ENCODE measurements around the gene RNF40. TPM values are rescaled to one million over a fixed set of nuclear protein-coding genes. Genes with fewer than 3 reads are reported as not detected.

RNF40 gene
- total and polyA plus RNA-seq, 4 donors, result 54.1 to 103 (median 79.0) TPM

GRCh38 chr16:30738984-30739951 lies 22.9 kb upstream of the RNF40 start:
- ATAC-seq (ENCODE audit: insufficient read depth, low FRiP score) (no peak), DNase-seq (no peak)
- H3K4me3 ChIP-seq, result no peak overlapping the region
- TF ChIP-seq, protein P1, sequence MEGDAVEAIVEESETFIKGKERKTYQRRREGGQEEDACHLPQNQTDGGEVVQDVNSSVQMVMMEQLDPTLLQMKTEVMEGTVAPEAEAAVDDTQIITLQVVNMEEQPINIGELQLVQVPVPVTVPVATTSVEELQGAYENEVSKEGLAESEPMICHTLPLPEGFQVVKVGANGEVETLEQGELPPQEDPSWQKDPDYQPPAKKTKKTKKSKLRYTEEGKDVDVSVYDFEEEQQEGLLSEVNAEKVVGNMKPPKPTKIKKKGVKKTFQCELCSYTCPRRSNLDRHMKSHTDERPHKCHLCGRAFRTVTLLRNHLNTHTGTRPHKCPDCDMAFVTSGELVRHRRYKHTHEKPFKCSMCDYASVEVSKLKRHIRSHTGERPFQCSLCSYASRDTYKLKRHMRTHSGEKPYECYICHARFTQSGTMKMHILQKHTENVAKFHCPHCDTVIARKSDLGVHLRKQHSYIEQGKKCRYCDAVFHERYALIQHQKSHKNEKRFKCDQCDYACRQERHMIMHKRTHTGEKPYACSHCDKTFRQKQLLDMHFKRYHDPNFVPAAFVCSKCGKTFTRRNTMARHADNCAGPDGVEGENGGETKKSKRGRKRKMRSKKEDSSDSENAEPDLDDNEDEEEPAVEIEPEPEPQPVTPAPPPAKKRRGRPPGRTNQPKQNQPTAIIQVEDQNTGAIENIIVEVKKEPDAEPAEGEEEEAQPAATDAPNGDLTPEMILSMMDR (IDR thresholded peaks at IDR 0.05; ENCODE audit: control extremely low read depth, extremely low read depth), result no peak
- no peaks in the 10 kb centered on the region for H3K27me3 ChIP-seq (ENCODE audit: control insufficient read depth in 3 of 3, insufficient read depth in 3 of 3, low read length in 2 of 3)
- H3K9ac ChIP-seq (ENCODE audit: insufficient read depth in 1 of 2, low read length in 2 of 2), result no peak overlapping the region
- H3K4me1 ChIP-seq (ENCODE audit: control insufficient read depth in 5 of 5, insufficient read depth in 5 of 5, low read length in 5 of 5), result peaks cover 0 to 9% (median 3%) of the 10 kb centered on the region in 5 donors
- peak overlapping the region in 1 of 2 donors; percentile 62 for H3K27ac ChIP-seq (ENCODE audit: low read depth in 1 of 2, low read length in 1 of 2)
- H3K9me3 ChIP-seq (ENCODE audit: control insufficient read depth in 4 of 4, insufficient read depth in 3 of 4, low read length in 3 of 4), result no peaks in the 10 kb centered on the region
- peaks cover 37 to 60% (median 42%) of the 10 kb centered on the region in 4 donors for H3K36me3 ChIP-seq (ENCODE audit: control insufficient read depth in 4 of 4, insufficient read depth in 4 of 4, low read length in 4 of 4)
- 90 to 91% methylated on average over 37 of the region's 37 CpGs for WGBS, 2 donors

- DNase-seq, result peak; percentile 75 to 86 (median 84)
- Histone ChIP-seq H3K9ac (ENCODE audit: insufficient read depth in 1 of 2, low read length in 2 of 2) (peak overlapping the region in 1 of 2 donors; percentile 23), H3K36me3 (ENCODE audit: control insufficient read depth in 4 of 4, insufficient read depth in 4 of 4, low read length in 4 of 4) (peaks cover 33 to 55% (median 39%) of the 10 kb centered on the region in 4 donors), H3K9me3 (ENCODE audit: control insufficient read depth in 4 of 4, insufficient read depth in 3 of 4, low read length in 3 of 4) (no peaks in the 10 kb centered on the region), H3K27ac (ENCODE audit: low read depth in 1 of 2, low read length in 1 of 2) (peak overlapping the region; percentile 68 to 75), H3K27me3 (ENCODE audit: control insufficient read depth in 3 of 3, insufficient read depth in 3 of 3, low read length in 2 of 3) (no peaks in the 10 kb centered on the region), H3K4me3 (no peak overlapping the region), H3K4me1 (ENCODE audit: control insufficient read depth in 5 of 5, insufficient read depth in 5 of 5, low read length in 5 of 5) (peaks cover 0 to 9% (median 3%) of the 10 kb centered on the region in 5 donors)
- TF ChIP-seq, protein P1 (IDR thresholded peaks at IDR 0.05; ENCODE audit: control extremely low read depth, extremely low read depth), result no peak
- peak; percentile 76 for ATAC-seq (ENCODE audit: insufficient read depth, low FRiP score)
- 54 to 70% methylated on average over 8 of the region's 8 CpGs for WGBS, 2 donors
Measured at GRCh38 chr16:30740364-30741251, 21.5 kb upstream of the RNF40 start.

DNA sequence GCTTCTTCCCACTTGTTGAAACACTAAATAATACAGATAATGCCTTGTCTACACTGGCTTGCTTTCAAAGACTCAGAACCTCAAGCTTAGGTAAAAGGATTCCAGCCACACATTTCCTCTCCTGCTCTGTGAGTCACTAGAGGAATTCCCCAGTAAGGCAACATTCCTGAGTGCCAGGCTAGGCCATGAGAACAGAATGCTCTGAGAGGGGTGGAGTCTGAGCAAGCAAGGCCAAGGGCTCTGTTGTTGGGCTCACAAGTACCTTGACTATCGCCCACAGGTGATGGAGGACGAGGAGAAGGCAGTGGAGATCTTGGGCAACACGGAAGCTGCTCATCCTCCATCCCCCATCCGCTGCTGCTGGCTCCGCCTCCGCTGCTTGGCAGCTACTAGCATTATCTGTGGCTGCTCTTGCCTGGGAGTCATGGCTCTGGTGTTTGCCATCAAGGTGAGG lies 20.6 kb upstream of the RNF40 start:
- TF ChIP-seq, protein P1 (IDR thresholded peaks at IDR 0.05; ENCODE audit: control extremely low read depth, extremely low read depth), result no peak
- Histone ChIP-seq H3K27ac (ENCODE audit: low read depth in 1 of 2, low read length in 1 of 2) (peak overlapping the region; percentile 14 to 68), H3K9me3 (ENCODE audit: control insufficient read depth in 4 of 4, insufficient read depth in 3 of 4, low read length in 3 of 4) (no peaks in the 10 kb centered on the region), H3K4me3 (no peak overlapping the region), H3K4me1 (ENCODE audit: control insufficient read depth in 5 of 5, insufficient read depth in 5 of 5, low read length in 5 of 5) (peaks cover 0 to 9% (median 3%) of the 10 kb centered on the region in 5 donors), H3K36me3 (ENCODE audit: control insufficient read depth in 4 of 4, insufficient read depth in 4 of 4, low read length in 4 of 4) (peaks cover 25 to 46% (median 33%) of the 10 kb centered on the region in 4 donors), H3K9ac (ENCODE audit: insufficient read depth in 1 of 2, low read length in 2 of 2) (peak overlapping the region in 1 of 2 donors; percentile 34), H3K27me3 (ENCODE audit: control insufficient read depth in 3 of 3, insufficient read depth in 3 of 3, low read length in 2 of 3) (no peaks in the 10 kb centered on the region)
- 71 to 79% methylated on average over 6 of the region's 6 CpGs for WGBS, 2 donors
- DNase-seq (peak; percentile 50 to 75 (median 64)), ATAC-seq (ENCODE audit: insufficient read depth, low FRiP score) (peak; percentile 84)
